HG02763 (cell line): ENCODE data around the gene PEX5L.
A peak's percentile ranks its signal among the peaks of the same experiment; 100 is the strongest.
"Not testable (repeated sequence)": the region's sequence is repeated elsewhere in the genome, so short reads cannot be mapped to it uniquely, and the experiment has no call there.

ENCODE experiments used
- ATAC-seq: cut with Tn5 transposase; IDR thresholded peaks from one replicate; pipeline ENCODE4 v1.9.1; 2021; ENCODE audit warnings: mild to moderate bottlenecking, moderate library complexity; ENCODE audit not compliant: unreplicated experiment

Gene PEX5L, protein sequence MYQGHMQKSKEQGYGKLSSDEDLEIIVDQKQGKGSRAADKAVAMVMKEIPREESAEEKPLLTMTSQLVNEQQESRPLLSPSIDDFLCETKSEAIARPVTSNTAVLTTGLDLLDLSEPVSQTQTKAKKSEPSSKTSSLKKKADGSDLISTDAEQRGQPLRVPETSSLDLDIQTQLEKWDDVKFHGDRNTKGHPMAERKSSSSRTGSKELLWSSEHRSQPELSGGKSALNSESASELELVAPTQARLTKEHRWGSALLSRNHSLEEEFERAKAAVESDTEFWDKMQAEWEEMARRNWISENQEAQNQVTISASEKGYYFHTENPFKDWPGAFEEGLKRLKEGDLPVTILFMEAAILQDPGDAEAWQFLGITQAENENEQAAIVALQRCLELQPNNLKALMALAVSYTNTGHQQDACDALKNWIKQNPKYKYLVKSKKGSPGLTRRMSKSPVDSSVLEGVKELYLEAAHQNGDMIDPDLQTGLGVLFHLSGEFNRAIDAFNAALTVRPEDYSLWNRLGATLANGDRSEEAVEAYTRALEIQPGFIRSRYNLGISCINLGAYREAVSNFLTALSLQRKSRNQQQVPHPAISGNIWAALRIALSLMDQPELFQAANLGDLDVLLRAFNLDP

DNA sequence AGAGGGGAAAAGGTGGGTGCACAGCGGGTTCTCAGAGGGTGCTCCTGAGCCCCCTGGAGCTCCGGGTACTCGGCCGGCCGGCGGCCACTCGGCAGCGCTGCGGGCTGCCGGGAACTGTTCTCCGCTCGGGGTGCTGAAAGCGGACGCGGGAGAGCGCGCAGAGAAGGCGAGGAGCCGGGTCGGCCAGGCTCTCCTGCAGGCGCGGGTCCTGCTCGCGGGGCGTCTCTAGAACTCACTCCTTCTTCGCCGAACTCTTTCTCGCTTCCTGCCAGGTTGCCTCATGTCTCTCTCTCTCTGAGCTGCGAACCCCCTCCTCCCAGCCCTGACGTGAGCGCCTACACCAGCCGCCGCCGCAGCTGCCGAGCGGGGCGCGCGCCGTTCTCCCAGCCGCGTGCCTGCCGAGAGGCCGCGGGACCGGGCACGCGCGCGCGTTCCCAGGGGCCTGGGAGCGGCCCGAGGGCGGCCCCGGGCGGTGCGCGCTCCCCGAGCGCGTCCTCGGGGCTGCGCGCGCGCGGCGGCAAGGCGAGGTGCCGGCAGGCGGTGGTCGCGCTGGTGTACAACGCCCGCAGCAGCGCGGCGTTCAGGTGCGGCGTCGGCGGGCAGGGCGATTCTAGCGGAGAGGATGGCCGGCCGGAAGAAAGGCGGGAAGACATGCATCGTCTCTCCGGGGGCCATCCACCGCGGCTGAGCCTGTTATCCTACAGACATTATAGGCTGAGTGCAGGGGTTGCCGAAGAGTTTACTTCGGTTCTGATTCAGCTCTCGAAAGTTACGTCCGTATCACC is at the start of gene PEX5L:
TSS of gene PEX5L (minus strand) at position 267 of the 785 bp plus-strand sequence. CDS start 338 bp downstream, outside the sequence.
- ATAC-seq, result peak; percentile 88

DNA sequence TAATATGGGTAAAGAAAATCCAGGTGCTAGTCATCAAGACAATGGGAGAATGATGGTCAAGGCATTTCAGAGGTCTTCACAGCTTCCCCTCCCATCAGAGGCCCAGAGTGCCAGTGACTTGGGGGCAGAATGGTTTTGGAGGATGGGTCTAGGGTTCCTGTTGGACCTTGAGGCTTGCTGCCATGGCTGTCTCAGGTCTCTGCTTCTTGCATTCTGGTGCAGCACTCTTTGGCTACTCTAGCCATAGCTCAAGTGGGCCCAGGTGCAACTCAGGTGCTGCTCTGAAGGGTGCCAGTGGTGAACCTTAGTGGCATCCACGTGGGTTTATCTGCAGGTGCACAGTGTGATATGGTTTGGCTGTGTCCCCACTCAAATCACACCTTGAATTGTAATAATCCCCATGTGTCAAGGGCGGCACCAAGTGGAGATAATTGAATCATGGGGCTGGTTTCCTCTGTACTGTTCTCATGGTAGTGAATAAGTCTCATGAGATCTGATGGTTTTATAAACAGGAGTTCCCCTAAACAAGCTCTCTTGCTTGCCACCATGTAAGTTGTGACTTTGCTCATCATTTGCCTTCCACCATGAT is 48.5 kb upstream of the PEX5L start:
- ATAC-seq, result no peak

DNA sequence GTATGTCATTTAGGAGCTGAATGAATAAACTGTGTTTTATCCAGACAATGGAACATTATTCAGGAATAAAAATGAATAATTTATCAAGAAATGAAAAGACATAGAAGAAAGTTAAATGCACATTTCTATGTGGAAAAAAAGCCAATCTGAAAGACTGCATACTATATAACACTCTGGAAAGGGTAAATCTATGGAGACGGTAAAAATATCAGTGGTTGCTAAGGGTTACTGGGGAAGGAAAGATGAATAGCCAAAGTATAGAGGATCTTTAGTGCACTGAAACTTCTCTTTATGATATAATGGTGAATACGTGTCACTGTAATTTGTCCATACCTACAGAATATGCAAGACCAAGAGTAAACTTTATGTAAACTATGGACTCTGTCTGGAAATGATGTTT is 46.0 kb upstream of the PEX5L start:
- ATAC-seq, result no peak

DNA sequence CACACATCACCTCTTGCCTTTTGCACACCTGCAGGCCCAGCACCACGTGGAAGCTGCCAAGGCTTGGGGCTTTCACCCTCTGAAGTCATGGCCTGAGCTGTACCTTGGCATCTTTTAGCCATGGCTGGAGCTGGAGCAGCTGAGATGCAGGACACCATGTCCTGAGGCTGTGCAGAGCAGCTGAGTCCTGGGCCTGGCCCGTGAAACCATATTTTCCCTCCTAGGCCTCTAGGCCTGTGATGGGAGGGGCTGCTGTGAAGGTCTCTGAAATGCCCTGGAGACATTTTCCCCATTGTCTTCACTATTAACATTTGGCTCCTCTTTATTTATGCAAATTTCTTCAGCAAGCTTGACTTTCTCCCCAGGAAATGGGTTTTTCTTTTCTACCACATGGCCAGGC is 41.9 kb upstream of the PEX5L start:
- no peak for ATAC-seq

DNA sequence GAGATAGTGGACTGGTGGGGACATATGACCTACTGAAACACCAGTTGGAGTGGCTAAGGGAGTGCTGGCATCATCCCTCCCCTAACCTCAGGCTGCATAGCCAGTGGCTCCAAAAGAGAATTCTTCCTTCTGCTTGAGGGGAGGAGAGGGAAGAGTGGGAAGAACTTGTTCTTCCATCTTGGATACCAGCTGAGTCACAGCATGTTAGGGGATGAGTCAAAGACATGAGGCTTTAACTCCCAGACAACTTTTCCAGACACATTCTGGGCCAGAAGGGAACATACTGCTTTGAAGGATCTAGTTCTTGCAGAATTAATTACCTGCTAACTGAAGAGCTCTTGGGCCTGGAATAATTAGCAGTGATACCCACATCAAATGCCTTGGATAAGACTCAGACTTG is 36.8 kb upstream of the PEX5L start:
- no peak for ATAC-seq

DNA sequence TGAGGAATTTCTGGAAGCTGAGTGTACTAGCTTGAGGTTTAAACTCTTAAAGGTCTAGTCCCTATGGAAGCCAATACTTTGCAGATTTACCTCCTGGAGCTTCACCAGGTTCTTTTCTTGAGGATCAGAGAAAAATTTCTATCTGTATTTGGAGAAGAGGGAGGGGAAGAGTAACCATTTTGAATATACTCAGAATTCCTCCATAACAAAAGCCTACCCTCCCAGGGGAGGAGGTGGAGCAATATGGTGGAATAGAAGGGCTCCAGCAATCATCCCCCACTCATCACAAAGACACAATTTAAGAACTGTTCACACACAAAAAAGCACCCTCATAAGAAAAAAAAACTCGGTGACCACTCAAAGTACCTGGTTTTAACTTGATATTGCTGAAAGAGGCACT is 36.0 kb upstream of the PEX5L start:
- ATAC-seq, result no peak

DNA sequence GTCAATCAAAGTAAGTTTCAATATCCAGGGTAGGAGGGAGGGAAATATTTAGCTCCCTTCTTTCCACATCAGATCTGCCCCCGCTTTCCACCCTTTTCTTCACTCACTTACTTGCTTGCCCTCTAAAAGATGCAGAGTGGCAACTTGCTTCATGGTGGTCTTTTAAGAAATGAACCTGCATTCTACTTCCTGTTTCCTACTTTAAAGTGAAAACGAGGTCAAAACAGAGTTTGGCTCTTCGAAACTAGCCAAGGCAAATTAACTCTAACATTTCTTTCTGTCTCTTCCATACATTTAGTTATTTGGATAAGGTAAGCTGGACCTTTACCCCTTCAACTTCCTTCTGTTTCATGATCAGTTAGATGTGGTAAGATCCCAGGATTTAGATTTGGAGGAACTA is 34.2 kb upstream of the PEX5L start:
- no peak for ATAC-seq

DNA sequence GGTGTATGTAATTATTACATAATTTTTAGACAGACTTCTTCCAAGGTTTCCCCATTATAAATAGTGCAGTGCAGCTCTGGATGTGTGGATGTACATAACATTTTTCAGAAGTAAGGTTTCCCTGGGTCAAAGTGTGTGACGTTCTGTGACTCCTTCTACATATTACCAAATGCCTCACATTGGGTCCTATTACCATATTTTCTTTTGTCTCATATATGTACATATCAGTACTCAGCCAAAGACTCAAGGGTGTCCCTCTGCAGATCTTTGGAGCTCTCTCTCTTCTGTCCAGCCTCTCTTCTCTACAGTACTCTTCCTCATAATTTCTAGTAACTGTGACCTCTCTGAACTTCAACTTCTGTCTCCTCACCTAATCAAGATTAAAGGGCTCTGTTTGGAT is 31.3 kb upstream of the PEX5L start:
- no peak for ATAC-seq

DNA sequence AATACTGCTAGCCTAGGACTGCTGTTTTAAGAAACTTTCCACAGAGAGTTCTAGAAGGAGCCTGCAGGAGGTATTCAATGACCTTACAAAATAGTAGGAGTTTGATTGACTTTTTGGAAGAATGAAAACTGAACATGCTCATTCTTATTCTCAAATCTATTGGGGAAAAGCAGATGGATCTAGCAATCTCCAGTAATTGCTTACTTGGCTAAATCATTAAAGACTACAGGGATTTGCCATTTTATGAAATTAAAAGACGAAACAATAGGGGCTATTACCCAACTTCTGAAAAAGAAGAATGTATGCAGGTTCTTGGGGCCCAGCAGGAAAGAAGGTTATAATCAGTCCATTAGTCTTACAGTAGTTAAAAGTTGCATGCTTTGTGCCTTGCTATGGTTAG is 29.9 kb upstream of the PEX5L start:
- ATAC-seq, result no peak

DNA sequence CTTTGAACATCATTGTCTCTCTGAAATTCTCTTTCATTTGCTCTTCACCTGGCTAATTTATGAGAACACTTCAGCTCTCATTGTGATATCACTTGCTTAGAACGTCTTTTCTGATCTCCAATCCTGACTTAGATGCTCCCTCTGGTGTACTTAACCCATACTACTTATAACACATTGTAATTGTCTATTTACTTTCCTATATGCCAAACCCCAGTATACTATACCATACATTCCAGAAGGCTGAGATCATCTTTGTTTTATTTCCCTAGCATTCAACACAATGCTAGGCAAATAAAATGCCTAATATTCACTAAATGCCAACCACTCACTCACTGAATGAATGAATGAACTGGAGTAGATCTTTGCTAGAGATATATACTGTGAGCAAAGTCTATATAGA is 27.0 kb upstream of the PEX5L start:
- no peak for ATAC-seq

DNA sequence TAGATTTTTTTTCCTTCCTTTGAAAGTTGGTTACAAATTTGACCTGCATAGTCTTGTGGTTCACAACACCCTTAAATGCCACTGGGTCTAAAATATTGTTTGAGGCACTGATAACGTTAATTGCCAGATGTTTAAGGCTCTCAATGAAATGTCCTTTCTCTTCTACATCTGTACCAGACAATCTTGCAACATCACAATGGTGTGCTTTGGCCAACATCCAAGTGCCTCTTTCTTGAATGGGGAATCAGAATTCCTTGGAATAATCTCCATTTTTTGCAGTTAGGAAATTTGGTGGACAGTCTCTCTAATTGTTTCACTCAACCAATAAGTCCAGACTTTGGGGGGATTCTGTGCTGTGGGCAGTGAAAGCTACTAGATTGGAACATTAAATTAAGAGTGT is 26.0 kb upstream of the PEX5L start:
- ATAC-seq, result no peak

DNA sequence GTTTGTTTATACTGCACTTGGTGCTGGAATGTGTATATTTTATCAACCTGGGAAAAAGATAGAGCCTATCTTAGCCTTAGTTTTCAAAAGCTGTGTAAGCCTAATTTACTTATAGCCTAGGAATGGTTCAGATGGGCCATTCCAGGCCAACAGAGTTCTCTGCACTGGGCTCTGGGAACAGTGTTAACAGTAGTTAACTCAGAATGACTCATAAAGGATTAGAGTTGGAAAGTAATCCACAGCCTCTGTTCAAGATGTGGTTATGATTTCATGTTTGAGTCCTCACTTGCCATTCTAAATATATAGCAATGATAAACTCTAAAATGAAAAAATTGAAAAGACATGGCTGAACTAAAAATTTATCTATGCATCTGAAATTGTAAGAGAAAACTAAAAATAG is 22.6 kb upstream of the PEX5L start:
- no peak for ATAC-seq

DNA sequence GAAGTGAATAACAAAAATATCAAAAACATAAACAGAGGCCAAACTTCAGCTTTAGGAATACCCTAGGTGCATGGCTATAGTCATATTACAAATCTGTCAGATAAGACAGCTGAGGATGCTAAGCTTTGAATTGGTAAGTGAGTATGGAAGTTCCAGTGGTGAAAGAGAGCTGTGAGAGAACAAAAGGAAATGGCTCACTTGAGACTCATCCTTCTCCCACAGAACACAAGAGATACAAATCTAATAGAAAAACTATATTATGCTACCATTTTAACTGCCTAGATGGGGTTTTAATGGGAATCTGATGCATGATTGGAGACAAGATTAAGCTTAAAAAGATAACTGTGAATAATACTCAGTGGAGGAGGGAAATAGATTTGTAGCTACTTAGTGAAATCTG is 21.5 kb upstream of the PEX5L start:
- no peak for ATAC-seq

DNA sequence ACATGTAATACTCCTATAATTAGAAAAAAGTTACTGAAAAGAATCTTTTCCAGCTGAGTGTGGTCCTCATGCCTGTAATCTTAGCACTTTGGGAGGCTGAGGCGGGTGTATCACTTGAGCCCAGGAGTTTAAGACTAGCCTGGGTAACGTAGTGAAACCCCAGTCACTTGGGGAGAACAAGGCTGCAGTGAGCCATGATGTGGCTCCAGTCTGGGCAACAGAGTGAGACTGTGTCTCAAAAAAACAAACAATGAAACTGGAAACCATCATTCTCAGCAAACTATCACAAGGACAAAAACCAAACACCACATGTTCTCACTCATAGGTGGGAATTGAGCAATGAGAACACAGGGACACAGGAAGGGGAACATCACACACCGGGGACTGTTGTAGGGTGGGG is 18.9 kb upstream of the PEX5L start:
- ATAC-seq, result not testable (repeated sequence)

DNA sequence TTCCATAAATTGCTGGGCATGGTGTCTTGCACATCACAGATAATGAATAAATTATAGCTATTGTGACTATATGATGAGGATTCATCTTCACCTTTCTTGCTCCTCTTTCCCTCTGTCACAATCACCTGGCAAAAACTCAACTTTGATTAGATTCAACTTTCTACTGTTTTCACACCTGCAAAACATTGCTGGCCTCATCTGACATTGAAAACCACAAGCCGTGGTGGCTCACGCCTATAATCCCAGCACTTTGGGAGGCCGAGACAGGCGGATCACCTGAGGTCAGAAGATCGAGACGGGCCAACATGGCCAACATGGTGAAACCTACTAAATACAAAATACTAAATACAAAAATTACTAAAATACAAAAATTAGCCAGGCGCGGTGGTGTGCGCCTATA is 12.7 kb upstream of the PEX5L start:
- no peak for ATAC-seq

DNA sequence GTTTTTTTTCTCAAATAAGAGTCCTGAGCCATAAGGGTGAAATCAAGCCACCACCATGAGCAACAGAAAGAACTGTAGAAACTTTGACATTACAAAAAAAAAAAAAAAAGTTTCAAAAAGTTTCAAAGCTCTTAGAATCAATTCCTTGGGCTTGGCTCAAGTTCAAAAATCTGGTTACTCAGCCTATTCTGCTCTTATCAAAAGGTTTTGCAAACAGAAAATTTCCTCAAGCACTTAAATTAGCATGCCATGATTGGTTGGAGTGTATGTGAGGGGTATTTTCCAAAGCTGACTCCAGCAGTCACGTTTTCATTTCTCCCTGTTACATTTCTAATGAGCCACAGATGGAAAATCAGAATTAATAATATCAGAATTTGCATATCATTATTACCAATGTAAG is 12.1 kb upstream of the PEX5L start:
- no peak for ATAC-seq

DNA sequence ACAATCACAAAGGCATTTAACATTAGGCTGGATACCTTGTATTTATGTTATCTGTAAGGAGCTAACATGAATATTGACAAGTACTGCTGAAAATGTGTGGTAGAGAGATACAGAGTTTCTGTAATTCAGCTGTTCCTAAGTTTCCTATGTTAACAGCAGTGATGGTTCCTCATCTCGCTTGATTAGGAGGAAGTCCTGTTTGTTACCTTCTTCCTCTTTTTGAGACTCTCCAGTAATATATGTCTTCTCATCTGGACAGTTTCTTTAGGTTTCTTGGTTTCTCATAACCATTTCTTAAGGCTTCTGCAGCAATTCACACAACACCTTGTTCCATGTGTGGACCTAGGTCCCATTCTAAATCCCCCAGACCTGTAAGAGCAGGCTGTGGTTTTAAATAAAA is 11.4 kb upstream of the PEX5L start:
- ATAC-seq, result peak; percentile 83

DNA sequence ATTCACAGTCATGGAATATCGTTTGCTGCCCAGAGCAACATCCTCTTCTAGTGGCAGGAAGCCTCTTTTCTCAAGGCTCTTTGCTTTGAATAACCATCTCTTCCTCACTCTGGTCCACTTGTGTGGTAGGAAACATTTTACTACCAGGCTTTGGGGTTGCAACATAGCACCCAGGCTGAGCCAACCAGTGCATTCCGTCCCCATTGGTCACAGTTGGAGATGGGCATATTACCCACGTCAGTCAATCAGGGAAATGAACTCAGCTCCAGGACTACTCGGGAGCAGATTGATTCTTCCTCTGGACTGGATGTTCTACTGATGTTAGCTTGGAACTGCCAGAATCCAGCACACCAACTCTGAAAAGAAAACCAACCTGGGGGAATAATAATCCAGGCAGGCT is 4.2 kb upstream of the PEX5L start:
- no peak for ATAC-seq

DNA sequence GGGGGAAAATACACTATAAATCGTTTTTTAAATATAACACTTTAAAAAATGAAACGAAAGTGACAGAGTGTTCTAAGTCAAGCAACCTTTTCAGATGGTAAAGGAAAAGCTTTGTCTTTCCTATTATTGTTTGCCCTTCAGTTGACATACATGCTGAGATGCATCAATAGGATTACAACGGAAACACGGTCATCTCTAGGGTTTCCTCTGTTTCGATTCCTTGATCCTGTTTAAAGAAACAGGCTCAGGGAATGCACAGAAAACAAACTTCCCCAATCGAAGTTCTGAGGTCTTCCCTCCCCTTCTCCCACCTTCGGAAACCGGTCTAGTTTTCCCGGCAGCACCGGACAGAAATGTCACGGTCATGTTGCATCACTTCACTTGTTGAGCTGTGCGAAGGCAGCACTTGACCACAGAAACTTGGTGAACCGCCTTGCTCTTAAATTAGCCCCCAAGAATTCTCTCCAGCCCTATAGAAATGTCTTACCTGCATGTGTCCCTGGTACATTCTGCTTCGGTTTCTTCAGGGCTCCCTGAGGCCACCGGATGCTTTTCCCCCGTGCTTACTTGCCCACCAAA is 556 bp downstream of the PEX5L start:
- peak; percentile 56 for ATAC-seq

DNA sequence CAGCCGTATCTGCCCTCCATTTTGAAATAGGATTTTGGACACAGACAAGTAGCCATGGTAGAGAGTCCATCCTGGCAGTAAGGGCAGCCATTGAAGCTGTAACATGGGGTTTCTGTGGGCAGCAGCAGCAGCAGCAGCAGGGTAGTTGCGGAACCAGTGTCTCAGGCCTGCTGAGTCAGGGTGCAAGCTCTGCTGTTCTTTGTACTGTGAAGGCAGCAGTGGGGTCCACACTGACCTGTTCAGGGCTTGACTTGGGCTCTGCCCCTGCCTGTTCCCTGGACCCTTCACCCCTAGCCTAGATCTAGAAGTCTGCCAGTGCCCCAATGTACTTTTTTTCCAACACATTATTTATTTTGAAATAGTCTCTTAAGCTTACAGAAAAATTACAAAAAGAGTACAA is 9.7 kb downstream of the PEX5L start:
- ATAC-seq, result no peak

DNA sequence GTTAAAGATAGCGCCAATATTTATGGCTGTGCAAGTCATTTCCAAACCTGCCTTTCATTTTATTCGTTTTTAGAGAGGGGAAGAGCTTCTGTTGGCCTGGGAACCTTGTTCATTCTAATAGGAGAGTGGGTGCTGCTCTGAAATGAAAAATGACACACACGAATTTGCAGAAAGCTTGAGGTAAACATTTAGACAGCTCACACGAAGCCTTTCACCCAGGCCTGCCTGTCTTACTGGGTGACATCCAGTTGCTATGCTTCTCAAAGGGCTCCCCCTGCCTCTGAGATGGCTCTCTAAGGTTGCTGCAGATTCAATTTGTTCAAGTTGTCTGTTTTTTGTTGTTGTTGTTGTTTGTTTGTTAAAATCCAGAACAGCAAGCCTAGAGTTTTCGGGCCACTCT is 18.2 kb downstream of the PEX5L start:
- no peak for ATAC-seq
